GM23338 (cell line): Measurements from ENCODE around the gene OR2S2.

Source experiments
- CREB1 ChIP-seq: fragments of 250-450 bp; sonication (Bioruptor Pico); IDR thresholded peaks from 2 replicates; pipeline ENCODE4 v1.5.0; 2020; ENCODE audit warnings: low read depth, mild to moderate bottlenecking, moderate library complexity
- CTCF ChIP-seq, 2 experiments: fragments of 200-600 bp in 1 of 2; sonication (generic) in 1 of 2; conservative IDR thresholded peaks; 2 replicates each; pipeline versions ENCODE4 v1.5.1 to v1.6.1; 2016 to 2017; ENCODE audit warnings: antibody characterized with exemption in 2 of 2, low read depth in 2 of 2, mild to moderate bottlenecking in 2 of 2, moderate library complexity in 1 of 2
- EZH2 ChIP-seq: fragments of 200-600 bp; sonication (generic); IDR thresholded peaks from one replicate; pipeline ENCODE4 v1.8.0; 2017; ENCODE audit warnings: antibody characterized with exemption, mild to moderate bottlenecking, low read depth; ENCODE audit not compliant: unreplicated experiment
- POLR2AphosphoS5 ChIP-seq: IDR thresholded peaks from 2 replicates; pipeline ENCODE4 v1.6.1; 2016; ENCODE audit warnings: antibody characterized with exemption, low read depth
- REST ChIP-seq: IDR thresholded peaks from one replicate; pipeline ENCODE4 v1.6.1; 2018; ENCODE audit warnings: antibody characterized with exemption; ENCODE audit not compliant: unreplicated experiment
- ZNF462 ChIP-seq: fragments of 250-450 bp; sonication (Bioruptor Pico); IDR thresholded peaks from 2 replicates; pipeline ENCODE4 v1.5.0; 2020; ENCODE audit warnings: mild to moderate bottlenecking, moderate library complexity

GRCh38 chr9:35914301-35914807 lies 43.6 kb downstream of the OR2S2 start:
- TF ChIP-seq CTCF (conservative IDR thresholded peaks at IDR 0.05; ENCODE audit: low read depth in 2 of 2) (no peak), CREB1 (CRISPR knock-in tag) (no peak), REST (no peak), POLR2AphosphoS5 (no peak), EZH2 (no peak), ZNF462 (CRISPR knock-in tag) (no peak)
